ENCODE data around the gene NKX6-1. TPM values are rescaled to one million over a fixed set of nuclear protein-coding genes. Genes with fewer than 3 reads are reported as not detected.

The NKX6-1 gene
- total and polyA plus RNA-seq, 4 donors: 0.02 to 0.20 (median 0.06) TPM; not detected in 1

DNA sequence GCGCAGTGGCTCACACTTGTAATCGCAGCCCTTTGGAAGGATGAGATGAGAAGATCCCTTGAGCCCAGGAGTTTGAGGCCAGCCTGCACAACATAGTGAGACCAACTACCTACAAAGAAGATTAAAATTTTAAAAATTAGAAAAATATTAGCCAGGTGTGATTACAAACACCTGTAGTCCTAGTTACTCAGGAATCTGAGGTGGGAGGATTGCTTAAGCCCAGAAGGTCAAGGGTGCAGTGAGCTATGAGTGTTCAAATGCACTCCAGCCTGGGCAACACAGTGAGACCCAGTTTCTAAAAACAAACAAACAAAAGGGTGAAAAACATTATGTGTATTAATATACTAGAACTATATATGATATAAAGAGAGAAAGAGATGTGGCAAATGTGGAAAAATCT, 36.8 kb upstream of the NKX6-1 start:
- H3K9me3 ChIP-seq (ENCODE audit: control insufficient read depth in 4 of 4, insufficient read depth in 3 of 4, low read length in 3 of 4): peaks cover 0 to 7% (median 0%) of the 10 kb centered on the region in 4 donors
- DNase-seq (no peak), ATAC-seq (ENCODE audit: insufficient read depth, low FRiP score) (no peak)
- no peak overlapping the region for H3K27ac ChIP-seq (ENCODE audit: low read depth in 1 of 2, low read length in 1 of 2)
- no peak overlapping the region for H3K4me3 ChIP-seq
- 94 to 96% methylated on average over 2 of the region's 2 CpGs for WGBS, 2 donors
- no peaks in the 10 kb centered on the region for H3K4me1 ChIP-seq (ENCODE audit: control insufficient read depth in 5 of 5, insufficient read depth in 5 of 5, low read length in 5 of 5)
- TF ChIP-seq, protein P1, sequence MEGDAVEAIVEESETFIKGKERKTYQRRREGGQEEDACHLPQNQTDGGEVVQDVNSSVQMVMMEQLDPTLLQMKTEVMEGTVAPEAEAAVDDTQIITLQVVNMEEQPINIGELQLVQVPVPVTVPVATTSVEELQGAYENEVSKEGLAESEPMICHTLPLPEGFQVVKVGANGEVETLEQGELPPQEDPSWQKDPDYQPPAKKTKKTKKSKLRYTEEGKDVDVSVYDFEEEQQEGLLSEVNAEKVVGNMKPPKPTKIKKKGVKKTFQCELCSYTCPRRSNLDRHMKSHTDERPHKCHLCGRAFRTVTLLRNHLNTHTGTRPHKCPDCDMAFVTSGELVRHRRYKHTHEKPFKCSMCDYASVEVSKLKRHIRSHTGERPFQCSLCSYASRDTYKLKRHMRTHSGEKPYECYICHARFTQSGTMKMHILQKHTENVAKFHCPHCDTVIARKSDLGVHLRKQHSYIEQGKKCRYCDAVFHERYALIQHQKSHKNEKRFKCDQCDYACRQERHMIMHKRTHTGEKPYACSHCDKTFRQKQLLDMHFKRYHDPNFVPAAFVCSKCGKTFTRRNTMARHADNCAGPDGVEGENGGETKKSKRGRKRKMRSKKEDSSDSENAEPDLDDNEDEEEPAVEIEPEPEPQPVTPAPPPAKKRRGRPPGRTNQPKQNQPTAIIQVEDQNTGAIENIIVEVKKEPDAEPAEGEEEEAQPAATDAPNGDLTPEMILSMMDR (IDR thresholded peaks at IDR 0.05; ENCODE audit: control extremely low read depth, extremely low read depth): no peak
- no peak overlapping the region for H3K9ac ChIP-seq (ENCODE audit: insufficient read depth in 1 of 2, low read length in 2 of 2)
- no peaks in the 10 kb centered on the region for H3K27me3 ChIP-seq (ENCODE audit: control insufficient read depth in 3 of 3, insufficient read depth in 3 of 3, low read length in 2 of 3)
- peaks cover 0 to 1% (median 0%) of the 10 kb centered on the region in 4 donors for H3K36me3 ChIP-seq (ENCODE audit: control insufficient read depth in 4 of 4, insufficient read depth in 4 of 4, low read length in 4 of 4)

DNA sequence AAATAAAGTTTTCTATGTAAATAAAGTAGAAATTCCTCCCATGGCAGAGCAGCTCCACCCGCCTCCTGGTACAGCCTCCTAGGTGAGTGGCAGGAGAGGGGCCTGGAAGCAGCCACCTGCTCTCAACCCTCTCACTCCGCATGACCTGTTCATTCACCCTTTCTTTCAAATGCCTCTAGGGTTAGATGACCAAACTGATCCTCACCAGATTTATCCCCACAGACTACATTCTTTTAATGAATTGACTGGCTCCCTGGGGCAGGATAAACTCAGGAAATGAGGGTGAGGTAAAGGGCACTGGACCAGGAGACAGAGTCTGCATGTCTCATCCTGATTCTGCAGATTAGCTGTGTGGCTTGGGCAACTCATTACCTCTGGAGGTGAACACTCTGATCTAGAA, 32.6 kb upstream of the NKX6-1 start:
- 82 to 89% methylated on average over 2 of the region's 2 CpGs for WGBS, 2 donors
- Histone ChIP-seq H3K9ac (ENCODE audit: insufficient read depth in 1 of 2, low read length in 2 of 2) (no peak overlapping the region), H3K4me3 (no peak overlapping the region), H3K4me1 (ENCODE audit: control insufficient read depth in 5 of 5, insufficient read depth in 5 of 5, low read length in 5 of 5) (no peaks in the 10 kb centered on the region), H3K36me3 (ENCODE audit: control insufficient read depth in 4 of 4, insufficient read depth in 4 of 4, low read length in 4 of 4) (peaks cover 0 to 1% (median 0%) of the 10 kb centered on the region in 4 donors), H3K27ac (ENCODE audit: low read depth in 1 of 2, low read length in 1 of 2) (no peak overlapping the region), H3K27me3 (ENCODE audit: control insufficient read depth in 3 of 3, insufficient read depth in 3 of 3, low read length in 2 of 3) (no peaks in the 10 kb centered on the region), H3K9me3 (ENCODE audit: control insufficient read depth in 4 of 4, insufficient read depth in 3 of 4, low read length in 3 of 4) (peaks cover 0 to 7% (median 0%) of the 10 kb centered on the region in 4 donors)
- DNase-seq: no peak
- no peak for ATAC-seq (ENCODE audit: insufficient read depth, low FRiP score)
- TF ChIP-seq, protein P1 (IDR thresholded peaks at IDR 0.05; ENCODE audit: control extremely low read depth, extremely low read depth): no peak

DNA sequence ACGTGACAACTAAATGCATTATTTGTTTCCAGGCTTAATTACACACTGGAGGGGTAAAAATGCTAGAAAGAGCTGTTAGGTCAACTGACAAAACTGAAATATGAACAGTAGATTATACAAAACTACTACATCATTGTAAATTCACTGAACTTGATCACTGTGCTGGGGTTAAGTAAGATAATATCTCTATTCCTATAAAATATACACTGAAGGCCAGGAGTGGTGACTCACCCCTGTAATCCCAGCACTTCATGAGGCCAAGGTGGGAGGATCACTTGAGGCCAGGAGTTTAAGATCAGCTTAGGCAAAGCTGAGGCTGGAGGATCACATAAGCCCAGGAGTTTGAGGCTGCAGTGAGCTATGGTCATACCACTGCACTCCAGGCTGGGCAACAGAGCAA, 31.8 kb upstream of the NKX6-1 start:
- H3K9ac ChIP-seq (ENCODE audit: insufficient read depth in 1 of 2, low read length in 2 of 2): no peak overlapping the region
- H3K36me3 ChIP-seq (ENCODE audit: control insufficient read depth in 4 of 4, insufficient read depth in 4 of 4, low read length in 4 of 4): peaks cover 0 to 1% (median 0%) of the 10 kb centered on the region in 4 donors
- H3K27ac ChIP-seq (ENCODE audit: low read depth in 1 of 2, low read length in 1 of 2): no peak overlapping the region
- DNase-seq (no peak), ATAC-seq (ENCODE audit: insufficient read depth, low FRiP score) (no peak)
- 49 to 71% methylated on average over 1 of the region's 1 CpG for WGBS, 2 donors
- peaks cover 0 to 7% (median 0%) of the 10 kb centered on the region in 4 donors for H3K9me3 ChIP-seq (ENCODE audit: control insufficient read depth in 4 of 4, insufficient read depth in 3 of 4, low read length in 3 of 4)
- no peak overlapping the region for H3K4me3 ChIP-seq
- H3K27me3 ChIP-seq (ENCODE audit: control insufficient read depth in 3 of 3, insufficient read depth in 3 of 3, low read length in 2 of 3): no peaks in the 10 kb centered on the region
- TF ChIP-seq, protein P1 (IDR thresholded peaks at IDR 0.05; ENCODE audit: control extremely low read depth, extremely low read depth): no peak
- H3K4me1 ChIP-seq (ENCODE audit: control insufficient read depth in 5 of 5, insufficient read depth in 5 of 5, low read length in 5 of 5): no peaks in the 10 kb centered on the region

DNA sequence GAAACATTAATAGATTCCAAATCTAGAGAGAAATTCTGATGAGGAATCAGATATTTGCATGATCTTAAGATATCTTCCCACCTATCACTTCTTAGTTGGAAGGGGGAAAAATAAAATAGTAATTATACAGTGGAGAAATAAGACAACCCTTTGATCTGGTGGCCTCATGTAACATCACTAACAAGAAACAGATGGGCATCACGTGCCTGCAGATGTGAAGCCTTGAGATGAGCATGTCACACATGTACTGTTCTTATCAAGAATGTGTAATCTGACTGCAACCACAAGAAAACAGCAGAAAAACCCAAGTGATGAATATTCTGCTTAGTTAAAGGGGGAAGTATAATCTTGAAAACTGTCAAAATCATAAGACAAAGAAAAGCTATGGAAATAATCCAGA, 31.4 kb upstream of the NKX6-1 start:
- ATAC-seq (ENCODE audit: insufficient read depth, low FRiP score): no peak
- peaks cover 0 to 1% (median 0%) of the 10 kb centered on the region in 4 donors for H3K36me3 ChIP-seq (ENCODE audit: control insufficient read depth in 4 of 4, insufficient read depth in 4 of 4, low read length in 4 of 4)

More for the DNA sequence above, 31.4 kb upstream of the NKX6-1 start:
- DNase-seq: no peak
- H3K4me3 ChIP-seq: no peak overlapping the region
- TF ChIP-seq, protein P1 (IDR thresholded peaks at IDR 0.05; ENCODE audit: control extremely low read depth, extremely low read depth): no peak
- H3K9me3 ChIP-seq (ENCODE audit: control insufficient read depth in 4 of 4, insufficient read depth in 3 of 4, low read length in 3 of 4): peaks cover 0 to 7% (median 0%) of the 10 kb centered on the region in 4 donors
- H3K4me1 ChIP-seq (ENCODE audit: control insufficient read depth in 5 of 5, insufficient read depth in 5 of 5, low read length in 5 of 5): no peaks in the 10 kb centered on the region
- WGBS, 2 donors: 47 to 75% methylated on average over 1 of the region's 1 CpG
- no peak overlapping the region for H3K9ac ChIP-seq (ENCODE audit: insufficient read depth in 1 of 2, low read length in 2 of 2)
- H3K27ac ChIP-seq (ENCODE audit: low read depth in 1 of 2, low read length in 1 of 2): no peak overlapping the region
- H3K27me3 ChIP-seq (ENCODE audit: control insufficient read depth in 3 of 3, insufficient read depth in 3 of 3, low read length in 2 of 3): no peaks in the 10 kb centered on the region

Measured in lung (tissue), 12 donors.